GM12878 (cell line): ENCODE results near the gene GSK3A.

Experiments
- CREB1 ChIP-seq: IDR thresholded peaks from 2 replicates; pipeline ENCODE4 v1.6.1; 2012; ENCODE audit warnings: low read depth, mild to moderate bottlenecking, inconsistent platforms
- CTCF ChIP-seq, 3 experiments: IDR thresholded peaks in 2 of 3; conservative IDR thresholded peaks in 1 of 3; 2 replicates each; pipeline ENCODE4 v1.5.1; 2011; ENCODE audit warnings: low read depth in 3 of 3, low read length in 3 of 3, mild to moderate bottlenecking in 3 of 3, control low read depth in 2 of 3, moderate library complexity in 2 of 3, inconsistent platforms in 1 of 3, mixed read lengths in 1 of 3; ENCODE audit not compliant: control insufficient read depth in 2 of 3, insufficient read depth in 1 of 3; ENCODE audit errors: extremely low read depth in 1 of 3
- MTA2 ChIP-seq: fragments of 450-650 bp; IDR thresholded peaks from 2 replicates; pipeline ENCODE4 v1.6.1; 2016; ENCODE audit warnings: low read depth, mild to moderate bottlenecking, moderate library complexity
- POLR2A ChIP-seq: IDR thresholded peaks from 2 replicates; pipeline ENCODE4 v1.6.1; 2011; ENCODE audit warnings: low read depth, mild to moderate bottlenecking, low read length
- RBBP5 ChIP-seq: fragments of 200-600 bp; sonication (generic); conservative IDR thresholded peaks from 2 replicates; pipeline ENCODE4 v1.6.1; 2016
- ZBTB33 ChIP-seq: fragments of 450-650 bp; IDR thresholded peaks from 2 replicates; pipeline ENCODE4 v1.6.1; 2017; ENCODE audit warnings: mild to moderate bottlenecking
- TF ChIP-seq, protein P1 (sequence below): IDR thresholded peaks from 2 replicates; pipeline ENCODE4 v1.6.1; 2012; ENCODE audit warnings: low read length, inconsistent platforms
- TF ChIP-seq, protein P2 (sequence below): IDR thresholded peaks from 2 replicates; pipeline ENCODE4 v1.6.1; 2011; ENCODE audit warnings: borderline replicate concordance, low read depth, mild to moderate bottlenecking, moderate library complexity, mixed read lengths, low read length; ENCODE audit not compliant: insufficient read depth; ENCODE audit errors: extremely low read length
- TF ChIP-seq, protein P3 (sequence below): IDR thresholded peaks from 2 replicates; pipeline ENCODE4 v1.6.1; 2012; ENCODE audit warnings: mild to moderate bottlenecking, low read depth, low read length

- TF ChIP-seq POLR2A, result no peak
- no peak for TF ChIP-seq ZBTB33
- TF ChIP-seq RBBP5, result no peak
- TF ChIP-seq, protein P1, sequence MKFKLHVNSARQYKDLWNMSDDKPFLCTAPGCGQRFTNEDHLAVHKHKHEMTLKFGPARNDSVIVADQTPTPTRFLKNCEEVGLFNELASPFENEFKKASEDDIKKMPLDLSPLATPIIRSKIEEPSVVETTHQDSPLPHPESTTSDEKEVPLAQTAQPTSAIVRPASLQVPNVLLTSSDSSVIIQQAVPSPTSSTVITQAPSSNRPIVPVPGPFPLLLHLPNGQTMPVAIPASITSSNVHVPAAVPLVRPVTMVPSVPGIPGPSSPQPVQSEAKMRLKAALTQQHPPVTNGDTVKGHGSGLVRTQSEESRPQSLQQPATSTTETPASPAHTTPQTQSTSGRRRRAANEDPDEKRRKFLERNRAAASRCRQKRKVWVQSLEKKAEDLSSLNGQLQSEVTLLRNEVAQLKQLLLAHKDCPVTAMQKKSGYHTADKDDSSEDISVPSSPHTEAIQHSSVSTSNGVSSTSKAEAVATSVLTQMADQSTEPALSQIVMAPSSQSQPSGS, result no peak
- TF ChIP-seq CTCF (IDR thresholded peaks at IDR 0.05 in 2 of 3, conservative IDR thresholded peaks at IDR 0.05 in 1 of 3; ENCODE audit: control insufficient read depth in 2 of 3, extremely low read depth in 1 of 3, insufficient read depth in 1 of 3, low read depth in 3 of 3, low read length in 3 of 3), result no peak
- no peak for TF ChIP-seq MTA2
- TF ChIP-seq, protein P2, sequence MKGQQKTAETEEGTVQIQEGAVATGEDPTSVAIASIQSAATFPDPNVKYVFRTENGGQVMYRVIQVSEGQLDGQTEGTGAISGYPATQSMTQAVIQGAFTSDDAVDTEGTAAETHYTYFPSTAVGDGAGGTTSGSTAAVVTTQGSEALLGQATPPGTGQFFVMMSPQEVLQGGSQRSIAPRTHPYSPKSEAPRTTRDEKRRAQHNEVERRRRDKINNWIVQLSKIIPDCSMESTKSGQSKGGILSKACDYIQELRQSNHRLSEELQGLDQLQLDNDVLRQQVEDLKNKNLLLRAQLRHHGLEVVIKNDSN, result no peak
- TF ChIP-seq CREB1, result no peak
- TF ChIP-seq, protein P3, sequence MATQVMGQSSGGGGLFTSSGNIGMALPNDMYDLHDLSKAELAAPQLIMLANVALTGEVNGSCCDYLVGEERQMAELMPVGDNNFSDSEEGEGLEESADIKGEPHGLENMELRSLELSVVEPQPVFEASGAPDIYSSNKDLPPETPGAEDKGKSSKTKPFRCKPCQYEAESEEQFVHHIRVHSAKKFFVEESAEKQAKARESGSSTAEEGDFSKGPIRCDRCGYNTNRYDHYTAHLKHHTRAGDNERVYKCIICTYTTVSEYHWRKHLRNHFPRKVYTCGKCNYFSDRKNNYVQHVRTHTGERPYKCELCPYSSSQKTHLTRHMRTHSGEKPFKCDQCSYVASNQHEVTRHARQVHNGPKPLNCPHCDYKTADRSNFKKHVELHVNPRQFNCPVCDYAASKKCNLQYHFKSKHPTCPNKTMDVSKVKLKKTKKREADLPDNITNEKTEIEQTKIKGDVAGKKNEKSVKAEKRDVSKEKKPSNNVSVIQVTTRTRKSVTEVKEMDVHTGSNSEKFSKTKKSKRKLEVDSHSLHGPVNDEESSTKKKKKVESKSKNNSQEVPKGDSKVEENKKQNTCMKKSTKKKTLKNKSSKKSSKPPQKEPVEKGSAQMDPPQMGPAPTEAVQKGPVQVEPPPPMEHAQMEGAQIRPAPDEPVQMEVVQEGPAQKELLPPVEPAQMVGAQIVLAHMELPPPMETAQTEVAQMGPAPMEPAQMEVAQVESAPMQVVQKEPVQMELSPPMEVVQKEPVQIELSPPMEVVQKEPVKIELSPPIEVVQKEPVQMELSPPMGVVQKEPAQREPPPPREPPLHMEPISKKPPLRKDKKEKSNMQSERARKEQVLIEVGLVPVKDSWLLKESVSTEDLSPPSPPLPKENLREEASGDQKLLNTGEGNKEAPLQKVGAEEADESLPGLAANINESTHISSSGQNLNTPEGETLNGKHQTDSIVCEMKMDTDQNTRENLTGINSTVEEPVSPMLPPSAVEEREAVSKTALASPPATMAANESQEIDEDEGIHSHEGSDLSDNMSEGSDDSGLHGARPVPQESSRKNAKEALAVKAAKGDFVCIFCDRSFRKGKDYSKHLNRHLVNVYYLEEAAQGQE, result no peak
These were observed 42.4 kb upstream of the GSK3A start for GRCh38 chr19:42284591-42285341.
